Neuronal stem cell (in vitro differentiated cells): ENCODE results near the gene CIDEA.
A peak's percentile ranks its signal among the peaks of the same experiment; 100 is the strongest.

Experiments used
- DNase-seq: peaks from one replicate; pipeline ENCODE4 v3.0.0-alpha.2; 2013; ENCODE audit warnings: low spot score
- H2AFZ ChIP-seq: one replicate; pipeline ENCODE4 v1.6.1; 2013; ENCODE audit warnings: mild to moderate bottlenecking, low read length, inconsistent platforms
- H2AK5ac ChIP-seq: 2 replicates; pipeline ENCODE4 v1.6.1; 2013; ENCODE audit warnings: low read depth, mild to moderate bottlenecking, inconsistent platforms, low read length, moderate library complexity, mixed read lengths
- H2BK120ac ChIP-seq: 2 replicates; pipeline ENCODE4 v1.6.1; 2013; ENCODE audit warnings: low read depth, mild to moderate bottlenecking, inconsistent platforms, low read length, moderate library complexity, mixed read lengths
- H2BK12ac ChIP-seq: one replicate; pipeline ENCODE4 v1.6.1; 2013; ENCODE audit warnings: low read length, inconsistent platforms
- H2BK15ac ChIP-seq: 2 replicates; pipeline ENCODE4 v1.6.1; 2013; ENCODE audit warnings: mild to moderate bottlenecking, low read length, inconsistent platforms, mixed read lengths
- H2BK5ac ChIP-seq: one replicate; pipeline ENCODE4 v1.6.1; 2013; ENCODE audit warnings: inconsistent platforms, mild to moderate bottlenecking, low read length, moderate library complexity
- H3K14ac ChIP-seq: one replicate; pipeline ENCODE4 v1.6.1; 2013; ENCODE audit warnings: low read length, inconsistent platforms
- H3K18ac ChIP-seq: 2 replicates; pipeline ENCODE4 v1.6.1; 2013; ENCODE audit warnings: low read length, inconsistent platforms
- H3K23ac ChIP-seq: 2 replicates; pipeline ENCODE4 v1.6.1; 2013; ENCODE audit warnings: low read depth, mild to moderate bottlenecking, mixed read lengths, low read length, inconsistent platforms; ENCODE audit not compliant: poor library complexity
- H3K27ac ChIP-seq: replicated peaks from 3 replicates; pipeline ENCODE4 v1.5.1; 2013; ENCODE audit warnings: low read length, inconsistent platforms
- H3K27me3 ChIP-seq, 3 experiments: 2 replicates each; pipeline ENCODE4 v1.6.1; 2013; ENCODE audit warnings: low read length in 3 of 3, mild to moderate bottlenecking in 2 of 3, inconsistent platforms in 1 of 3, low read depth in 1 of 3, mixed read lengths in 1 of 3, moderate library complexity in 1 of 3; ENCODE audit not compliant: control insufficient read depth in 3 of 3, insufficient read depth in 3 of 3
- H3K36me3 ChIP-seq, 2 donors: replicated peaks in 1 of 2; 2 replicates each; pipeline ENCODE4 v1.6.1; 2013; ENCODE audit warnings: low read length in 2 of 2; ENCODE audit not compliant: control insufficient read depth in 2 of 2, insufficient read depth in 2 of 2
- H3K4ac ChIP-seq: 2 replicates; pipeline ENCODE4 v1.6.1; 2013; ENCODE audit warnings: inconsistent platforms, mild to moderate bottlenecking, low read length, moderate library complexity
- H3K4me1 ChIP-seq, 2 donors: 1 replicate in 1 of 2; 2 replicates in 1 of 2; pipeline ENCODE4 v1.6.1; 2013; ENCODE audit warnings: low read length in 2 of 2, low read depth in 1 of 2; ENCODE audit not compliant: control insufficient read depth in 2 of 2, insufficient read depth in 1 of 2
- H3K4me2 ChIP-seq: one replicate; pipeline ENCODE4 v1.6.1; 2013; ENCODE audit warnings: mild to moderate bottlenecking, low read length, inconsistent platforms; ENCODE audit not compliant: insufficient read depth, poor library complexity, severe bottlenecking
- H3K4me3 ChIP-seq, 2 donors: 2 replicates each; pipeline ENCODE4 v1.5.1; 2013; ENCODE audit warnings: low read length in 2 of 2, mild to moderate bottlenecking in 2 of 2, inconsistent platforms in 1 of 2, moderate library complexity in 1 of 2
- H3K79me1 ChIP-seq: one replicate; pipeline ENCODE4 v1.6.1; 2013; ENCODE audit warnings: low read depth, mild to moderate bottlenecking, inconsistent platforms, low read length, moderate library complexity
- H3K9ac ChIP-seq: one replicate; pipeline ENCODE4 v1.6.1; 2013; ENCODE audit warnings: mild to moderate bottlenecking, low read depth, low read length, inconsistent platforms; ENCODE audit not compliant: poor library complexity
- H3K9me3 ChIP-seq, 2 donors: replicated peaks in 1 of 2; 2 replicates each; pipeline versions ENCODE3 to v1.6.1; 2013; ENCODE audit warnings: low read length in 2 of 2, mild to moderate bottlenecking in 2 of 2, inconsistent platforms in 1 of 2, low read depth in 1 of 2, mixed read lengths in 1 of 2, moderate library complexity in 1 of 2; ENCODE audit not compliant: control insufficient read depth in 2 of 2, insufficient read depth in 1 of 2
- H4K8ac ChIP-seq: one replicate; pipeline ENCODE4 v1.6.1; 2013; ENCODE audit warnings: low read depth, mild to moderate bottlenecking, inconsistent platforms, low read length, moderate library complexity
- H4K91ac ChIP-seq: one replicate; pipeline ENCODE4 v1.6.1; 2013; ENCODE audit warnings: low read length, low read depth, mild to moderate bottlenecking, inconsistent platforms; ENCODE audit not compliant: poor library complexity
- WGBS, 2 donors: extraction: QIAGEN DNeasy Blood & Tissue Kit; methylation state at CpG; one replicate each; pipeline ENCODE4 v1.1.7; 2013; ENCODE audit warnings: missing lambda C conversion rate in 2 of 2, mixed read lengths in 1 of 2; ENCODE audit not compliant: insufficient read length in 2 of 2, insufficient replicate concordance in 1 of 2; ENCODE audit errors: extremely low coverage in 2 of 2; 5-methylcytosine and 5-hydroxymethylcytosine counted together

The CIDEA gene

DNA sequence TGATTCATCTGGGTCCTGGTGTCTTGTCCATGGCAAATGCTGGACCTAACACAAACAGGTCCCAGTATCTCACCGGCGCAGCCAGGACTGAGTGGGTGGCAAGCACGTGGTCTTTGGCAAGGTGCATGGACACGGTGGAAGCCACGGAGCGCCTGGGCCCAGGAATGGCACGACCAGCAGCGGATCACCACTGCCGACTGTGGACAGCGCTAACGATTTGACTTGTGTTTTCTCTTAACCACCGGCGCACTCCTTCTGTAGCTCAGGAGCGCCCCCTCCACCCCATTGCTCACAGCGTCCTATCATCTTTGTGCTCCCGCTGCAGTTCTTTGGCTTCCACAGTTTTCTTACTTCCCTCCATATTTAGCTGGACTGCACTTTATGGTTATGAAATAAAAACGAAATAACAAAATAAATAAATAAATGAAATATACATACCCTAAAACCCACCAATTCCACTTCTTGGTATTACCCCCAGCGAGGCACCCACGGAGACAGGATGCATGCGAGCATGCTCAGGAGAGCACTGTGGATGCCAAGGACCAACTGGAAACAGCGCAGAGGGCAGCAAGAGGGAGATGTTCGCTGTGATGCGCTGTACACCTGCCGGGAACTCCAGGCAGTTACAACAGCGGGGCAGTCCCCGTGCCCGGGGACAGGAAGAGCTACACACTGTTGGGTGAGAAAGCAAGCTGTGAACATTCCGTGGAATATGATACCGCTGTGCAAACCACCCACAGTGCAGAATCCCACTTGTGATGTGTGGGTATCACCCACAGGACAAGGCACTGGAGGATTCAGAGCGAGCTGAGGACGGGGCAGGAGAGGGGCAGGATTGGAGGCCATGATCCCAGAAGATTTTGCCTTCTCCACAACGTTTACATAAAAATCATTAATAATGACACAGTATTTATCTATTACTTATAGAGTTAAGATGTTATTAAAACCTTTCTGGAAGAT is 7.0 kb upstream of the CIDEA start:
- Histone ChIP-seq H3K79me1 (no peaks in the 10 kb centered on the region), H4K91ac (no peak overlapping the region), H3K9ac (no peak overlapping the region), H3K27ac (no peak overlapping the region), H4K8ac (no peak overlapping the region), H3K4me3 (peak overlapping the region in 1 of 2 donors; percentile 1), H3K4me1 (peaks cover 0 to 2% of the 10 kb centered on the region in 2 donors), H3K4ac (no peak overlapping the region), H3K18ac (no peak overlapping the region), H2BK12ac (peak overlapping the region; percentile 51), H3K36me3 (no peaks in the 10 kb centered on the region), H2BK120ac (no peak overlapping the region), H2BK15ac (no peak overlapping the region), H2BK5ac (no peak overlapping the region), H3K23ac (peak overlapping the region; percentile 59), H3K4me2 (no peak overlapping the region), H3K27me3 (peaks cover 0 to 54% (median 21%) of the 10 kb centered on the region in 3 experiments), H2AFZ (no peak overlapping the region), H2AK5ac (no peak overlapping the region), H3K14ac (no peak overlapping the region), H3K9me3 (peaks cover 0 to 2% of the 10 kb centered on the region in 2 donors)
- DNase-seq: no peak
- no CpG with 5 or more reads among the region's 32 CpGs for WGBS, 2 donors

DNA sequence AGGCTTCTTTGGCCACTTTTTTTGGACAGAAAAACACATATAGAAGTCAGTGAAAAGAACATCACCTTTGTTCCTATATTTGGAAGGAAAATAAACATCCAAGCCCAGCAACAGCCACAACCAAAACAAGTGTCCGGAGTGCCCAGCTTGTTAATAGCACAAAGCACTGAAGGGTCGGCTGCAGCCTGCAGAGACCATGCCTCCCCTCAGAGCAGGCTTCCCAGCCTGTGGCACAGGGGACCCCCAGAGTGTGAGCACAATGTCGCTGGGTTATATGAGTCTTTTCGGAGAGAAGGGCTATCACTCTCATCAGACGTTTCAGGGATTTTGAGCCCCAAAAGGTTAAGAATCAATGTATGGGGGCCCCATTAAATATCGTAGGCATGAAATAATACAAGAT is 6.2 kb upstream of the CIDEA start:
- Histone ChIP-seq H3K36me3 (no peaks in the 10 kb centered on the region), H3K23ac (no peak overlapping the region), H2BK120ac (no peak overlapping the region), H3K14ac (no peak overlapping the region), H2BK5ac (no peak overlapping the region), H3K4me1 (peaks cover 0 to 2% of the 10 kb centered on the region in 2 donors), H3K27me3 (peaks cover 2 to 62% (median 27%) of the 10 kb centered on the region in 3 experiments), H4K91ac (no peak overlapping the region), H3K4me3 (no peak overlapping the region), H3K9ac (no peak overlapping the region), H3K79me1 (no peaks in the 10 kb centered on the region), H4K8ac (no peak overlapping the region), H2AK5ac (no peak overlapping the region), H3K18ac (no peak overlapping the region), H3K27ac (no peak overlapping the region), H2AFZ (no peak overlapping the region), H3K9me3 (peaks cover 0 to 2% of the 10 kb centered on the region in 2 donors), H2BK12ac (no peak overlapping the region), H3K4me2 (no peak overlapping the region), H2BK15ac (no peak overlapping the region), H3K4ac (no peak overlapping the region)
- no CpG with 5 or more reads among the region's 6 CpGs for WGBS, 2 donors
- no peak for DNase-seq

DNA sequence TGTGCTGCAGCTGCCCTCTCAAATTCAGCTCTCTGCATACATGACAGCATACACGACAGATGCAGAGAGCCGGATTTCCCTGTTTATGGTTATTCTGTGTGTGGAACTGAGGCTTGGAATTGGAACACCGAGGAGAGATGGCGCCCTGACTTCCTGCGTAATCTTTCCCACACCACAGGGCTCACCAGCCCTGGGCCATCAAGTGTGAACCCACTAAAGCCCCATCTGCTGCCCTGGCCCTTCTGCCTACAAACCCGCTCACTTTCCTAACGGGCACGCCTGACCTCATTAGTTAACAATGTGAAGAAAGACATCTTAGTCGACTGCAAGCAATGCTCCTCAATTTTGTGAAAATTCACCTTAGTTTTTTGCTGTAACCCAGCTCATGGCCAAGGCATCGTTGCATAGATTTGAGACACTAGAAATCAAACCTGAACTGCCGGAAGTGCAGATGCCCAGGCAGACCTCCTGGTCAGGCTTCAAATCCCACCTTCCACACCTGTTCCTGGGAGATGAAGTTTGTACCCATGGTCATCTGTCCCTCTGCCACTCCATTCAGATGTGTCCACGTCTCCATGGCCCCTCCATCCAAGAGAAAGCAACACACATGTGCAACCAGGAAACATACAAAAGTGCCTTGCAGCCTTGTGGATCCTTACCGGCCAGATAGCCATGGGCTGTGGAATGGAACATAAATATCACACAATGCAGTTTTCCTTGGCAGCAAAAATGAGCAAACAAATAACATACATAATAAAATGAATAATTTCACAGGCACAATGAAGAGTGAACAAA is 5.0 kb upstream of the CIDEA start:
- no CpG with 5 or more reads among the region's 13 CpGs for WGBS, 2 donors
- Histone ChIP-seq H4K91ac (no peak overlapping the region), H3K4me1 (peaks cover 4 to 8% of the 10 kb centered on the region in 2 donors), H3K9ac (no peak overlapping the region), H3K23ac (no peak overlapping the region), H2BK12ac (no peak overlapping the region), H3K14ac (no peak overlapping the region), H2AK5ac (peak overlapping the region; percentile 27), H3K4me3 (no peak overlapping the region), H2BK5ac (no peak overlapping the region), H3K4ac (no peak overlapping the region), H3K4me2 (no peak overlapping the region), H3K79me1 (no peaks in the 10 kb centered on the region), H4K8ac (no peak overlapping the region), H2BK120ac (no peak overlapping the region), H3K27ac (no peak overlapping the region), H3K27me3 (peaks cover 7 to 74% (median 38%) of the 10 kb centered on the region in 3 experiments), H2AFZ (no peak overlapping the region), H3K36me3 (no peaks in the 10 kb centered on the region), H3K18ac (no peak overlapping the region), H2BK15ac (no peak overlapping the region), H3K9me3 (peaks cover 0 to 2% of the 10 kb centered on the region in 2 donors)
- no peak for DNase-seq

DNA sequence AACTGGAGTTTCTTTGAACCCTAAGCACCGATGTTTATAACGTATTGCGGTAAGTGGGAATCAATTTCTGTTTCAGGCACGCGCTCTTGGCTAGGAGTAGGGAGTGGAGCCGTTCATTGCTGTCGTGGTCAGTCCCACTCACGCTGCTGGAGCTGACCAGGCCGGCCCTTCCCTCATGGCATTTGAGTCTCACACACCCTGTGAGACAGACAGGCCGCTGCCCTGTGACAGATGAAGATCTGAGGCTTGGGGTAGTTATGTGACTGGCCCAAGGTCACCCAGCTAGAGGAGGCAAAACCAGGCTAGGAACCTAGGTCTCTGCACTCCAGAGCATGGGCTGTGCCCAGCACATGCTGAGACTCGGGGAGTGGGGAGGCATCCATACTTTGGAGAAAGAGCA is 2.9 kb upstream of the CIDEA start:
- Histone ChIP-seq H4K8ac (no peak overlapping the region), H3K27ac (no peak overlapping the region), H3K27me3 (peaks cover 16 to 87% (median 59%) of the 10 kb centered on the region in 3 experiments), H3K4me2 (no peak overlapping the region), H3K4me3 (no peak overlapping the region), H2AFZ (no peak overlapping the region), H3K4ac (no peak overlapping the region), H2BK120ac (no peak overlapping the region), H3K18ac (no peak overlapping the region), H3K9ac (no peak overlapping the region), H3K4me1 (peaks cover 4 to 12% of the 10 kb centered on the region in 2 donors), H3K23ac (peak overlapping the region; percentile 5), H2AK5ac (no peak overlapping the region), H3K9me3 (peaks cover 0 to 2% of the 10 kb centered on the region in 2 donors), H2BK15ac (no peak overlapping the region), H2BK5ac (no peak overlapping the region), H2BK12ac (no peak overlapping the region), H3K36me3 (no peaks in the 10 kb centered on the region), H3K14ac (peak overlapping the region; percentile 21), H3K79me1 (no peaks in the 10 kb centered on the region), H4K91ac (no peak overlapping the region)
- WGBS, 2 donors: no CpG with 5 or more reads among the region's 11 CpGs
- no peak for DNase-seq
